ENCODE results near the gene NUP160.
"Not testable (repeated sequence)": the region's sequence is repeated elsewhere in the genome, so short reads cannot be mapped to it uniquely, and the experiment has no call there.

DNA sequence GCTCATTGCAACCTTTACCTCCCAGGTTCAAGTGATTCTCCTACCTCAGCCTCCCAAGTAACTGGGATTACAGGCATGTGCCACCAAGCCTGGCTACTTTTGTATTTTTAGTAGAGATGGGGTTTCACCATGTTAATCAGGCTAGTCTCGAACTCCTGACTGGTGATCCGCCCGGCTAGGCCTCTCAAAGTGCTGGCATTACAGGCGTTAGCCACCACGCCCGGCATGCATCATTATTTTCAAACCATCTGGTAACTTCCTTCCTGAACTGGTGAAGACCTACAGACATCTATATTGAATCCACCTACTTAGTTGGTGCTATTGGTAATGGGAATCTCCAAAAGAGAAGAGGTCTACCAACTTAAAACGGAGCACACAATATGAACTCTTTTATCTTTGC lies 110.3 kb downstream of the NUP160 start:
- TF ChIP-seq EZH2 (IDR thresholded peaks at IDR 0.05; ENCODE audit: borderline replicate concordance, low read length) = not testable (repeated sequence)
- TF ChIP-seq, protein P1, sequence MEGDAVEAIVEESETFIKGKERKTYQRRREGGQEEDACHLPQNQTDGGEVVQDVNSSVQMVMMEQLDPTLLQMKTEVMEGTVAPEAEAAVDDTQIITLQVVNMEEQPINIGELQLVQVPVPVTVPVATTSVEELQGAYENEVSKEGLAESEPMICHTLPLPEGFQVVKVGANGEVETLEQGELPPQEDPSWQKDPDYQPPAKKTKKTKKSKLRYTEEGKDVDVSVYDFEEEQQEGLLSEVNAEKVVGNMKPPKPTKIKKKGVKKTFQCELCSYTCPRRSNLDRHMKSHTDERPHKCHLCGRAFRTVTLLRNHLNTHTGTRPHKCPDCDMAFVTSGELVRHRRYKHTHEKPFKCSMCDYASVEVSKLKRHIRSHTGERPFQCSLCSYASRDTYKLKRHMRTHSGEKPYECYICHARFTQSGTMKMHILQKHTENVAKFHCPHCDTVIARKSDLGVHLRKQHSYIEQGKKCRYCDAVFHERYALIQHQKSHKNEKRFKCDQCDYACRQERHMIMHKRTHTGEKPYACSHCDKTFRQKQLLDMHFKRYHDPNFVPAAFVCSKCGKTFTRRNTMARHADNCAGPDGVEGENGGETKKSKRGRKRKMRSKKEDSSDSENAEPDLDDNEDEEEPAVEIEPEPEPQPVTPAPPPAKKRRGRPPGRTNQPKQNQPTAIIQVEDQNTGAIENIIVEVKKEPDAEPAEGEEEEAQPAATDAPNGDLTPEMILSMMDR (IDR thresholded peaks at IDR 0.05; ENCODE audit: low read length) = not testable (repeated sequence)

Data from OCI-LY1 (cell line).